GM23338 (cell line): Measurements from ENCODE around the gene NRXN2. TPM values are rescaled to one million over a fixed set of nuclear protein-coding genes. Genes with fewer than 3 reads are reported as not detected.

ENCODE experiments used
- ATAC-seq: fragments of 200-7000 bp; cut with Tn5 transposase; 3 replicates; pipeline ENCODE4 v1.9.1; 2020
- DNase-seq: peaks from one replicate; pipeline ENCODE4 v3.0.0-alpha.2; 2015; ENCODE audit warnings: low spot score
- H2AFZ ChIP-seq: fragments of 200-600 bp; sonication (generic); 2 replicates; pipeline ENCODE4 v1.8.0; 2016; ENCODE audit warnings: antibody characterized with exemption, mild to moderate bottlenecking, moderate library complexity
- H3F3A ChIP-seq: fragments of 200-600 bp; sonication (generic); replicated peaks from 2 replicates; pipeline ENCODE4 v1.8.0; 2017; ENCODE audit warnings: antibody characterized with exemption, mixed run types, low read depth
- H3K27ac ChIP-seq: fragments of 200-600 bp; sonication (generic); 2 replicates; pipeline ENCODE4 v1.6.1; 2016; ENCODE audit warnings: low read depth
- H3K27me3 ChIP-seq: fragments of 200-600 bp; sonication (generic); 2 replicates; pipeline ENCODE4 v1.8.0; 2016; ENCODE audit warnings: mild to moderate bottlenecking, mixed run types, moderate library complexity; ENCODE audit not compliant: insufficient read depth
- H3K36me3 ChIP-seq: fragments of 200-600 bp; sonication (generic); 2 replicates; pipeline ENCODE4 v1.8.0; 2016; ENCODE audit warnings: mild to moderate bottlenecking; ENCODE audit not compliant: insufficient read depth
- H3K4me1 ChIP-seq: fragments of 200-600 bp; sonication (generic); 2 replicates; pipeline ENCODE4 v1.8.0; 2016; ENCODE audit warnings: mild to moderate bottlenecking, moderate library complexity; ENCODE audit not compliant: insufficient read depth
- H3K4me2 ChIP-seq: fragments of 200-600 bp; sonication (generic); 2 replicates; pipeline ENCODE4 v1.7.1; 2017; ENCODE audit warnings: mixed run types
- H3K4me3 ChIP-seq: fragments of 200-600 bp; sonication (generic); 2 replicates; pipeline ENCODE4 v1.6.1; 2016; ENCODE audit warnings: mixed run types
- H3K79me2 ChIP-seq: fragments of 200-600 bp; sonication (generic); replicated peaks from 2 replicates; pipeline ENCODE4 v1.8.0; 2017; ENCODE audit warnings: mild to moderate bottlenecking; ENCODE audit not compliant: insufficient read depth
- H3K9me2 ChIP-seq: fragments of 200-600 bp; sonication (generic); 2 replicates; pipeline ENCODE4 v1.8.0; 2017; ENCODE audit not compliant: insufficient read depth
- H4K20me1 ChIP-seq: fragments of 200-600 bp; sonication (generic); replicated peaks from 2 replicates; pipeline ENCODE4 v1.8.0; 2017; ENCODE audit warnings: mild to moderate bottlenecking; ENCODE audit not compliant: insufficient read depth
- H3K27ac Mint-ChIP-seq: 2 replicates; pipeline ENCODE4 v1.8.0; 2020; ENCODE audit warnings: inconsistent platforms, mild to moderate bottlenecking, moderate library complexity, mixed read lengths
- H3K27me3 Mint-ChIP-seq: 3 replicates; pipeline ENCODE4 v1.8.0; 2022; ENCODE audit warnings: low read depth, mild to moderate bottlenecking, moderate library complexity, mixed read lengths, inconsistent platforms; ENCODE audit not compliant: insufficient read depth, poor library complexity
- H3K36me3 Mint-ChIP-seq: 3 replicates; pipeline ENCODE4 v1.8.0; 2021; ENCODE audit warnings: low read depth, mild to moderate bottlenecking, inconsistent platforms, moderate library complexity, mixed read lengths
- H3K4me1 Mint-ChIP-seq: 3 replicates; pipeline ENCODE4 v1.8.0; 2020; ENCODE audit warnings: mild to moderate bottlenecking, inconsistent platforms, mixed read lengths
- H3K4me3 Mint-ChIP-seq: 3 replicates; pipeline ENCODE4 v1.8.0; 2021; ENCODE audit warnings: moderate library complexity, mild to moderate bottlenecking, inconsistent platforms, mixed read lengths
- H3K9me3 Mint-ChIP-seq: 3 replicates; pipeline ENCODE4 v1.8.0; 2020; ENCODE audit warnings: moderate library complexity, mild to moderate bottlenecking, inconsistent platforms, mixed read lengths
- CREB1 ChIP-seq: fragments of 250-450 bp; sonication (Bioruptor Pico); IDR thresholded peaks from 2 replicates; pipeline ENCODE4 v1.5.0; 2020; ENCODE audit warnings: low read depth, mild to moderate bottlenecking, moderate library complexity
- EZH2 ChIP-seq: fragments of 200-600 bp; sonication (generic); IDR thresholded peaks from one replicate; pipeline ENCODE4 v1.8.0; 2017; ENCODE audit warnings: antibody characterized with exemption, mild to moderate bottlenecking, low read depth; ENCODE audit not compliant: unreplicated experiment
- EZH2phosphoT487 ChIP-seq: fragments of 200-600 bp; sonication (generic); IDR thresholded peaks from one replicate; pipeline ENCODE4 v1.8.1; 2018; ENCODE audit warnings: antibody characterized with exemption; ENCODE audit not compliant: unreplicated experiment
- JUNB ChIP-seq: IDR thresholded peaks from one replicate; pipeline ENCODE4 v1.6.1; 2016; ENCODE audit warnings: antibody characterized with exemption; ENCODE audit not compliant: unreplicated experiment
- NANOG ChIP-seq: IDR thresholded peaks from 2 replicates; pipeline ENCODE4 v1.6.1; 2016; ENCODE audit warnings: antibody characterized with exemption, borderline replicate concordance
- POLR2AphosphoS5 ChIP-seq: IDR thresholded peaks from 2 replicates; pipeline ENCODE4 v1.6.1; 2016; ENCODE audit warnings: antibody characterized with exemption, low read depth
- STAT1 ChIP-seq: IDR thresholded peaks from one replicate; pipeline ENCODE4 v1.6.1; 2016; ENCODE audit warnings: antibody characterized with exemption; ENCODE audit not compliant: unreplicated experiment
- ZNF114 ChIP-seq: fragments of 250-450 bp; sonication (Bioruptor Pico); IDR thresholded peaks from 2 replicates; pipeline ENCODE4 v1.5.0; 2020; ENCODE audit warnings: mild to moderate bottlenecking, moderate library complexity
- polyA plus RNA-seq: library from polyadenylated mRNA; unstranded; fragments of >200 nt; fragmentation: Nextera tagmentation; extraction: Ambion mirVana; gene quantifications from 2 replicates; pipeline ENCODE4 v1.2.1, GENCODE V29; 2016
- total RNA-seq: library from RNA; depleted of rRNA; stranded (reverse); fragments of >200 nt; shearing (Covaris generic); gene quantifications from 2 replicates; pipeline ENCODE4 v1.2.3, GENCODE V29; 2014
- TF ChIP-seq, protein P1 (sequence below): IDR thresholded peaks from 2 replicates; pipeline ENCODE4 v1.6.1; 2016; ENCODE audit warnings: antibody characterized with exemption
- TF ChIP-seq, protein P2 (sequence below), 2 experiments: fragments of 200-600 bp in 1 of 2; sonication (generic) in 1 of 2; conservative IDR thresholded peaks; 2 replicates each; pipeline versions ENCODE4 v1.5.1 to v1.6.1; 2016 to 2017; ENCODE audit warnings: antibody characterized with exemption in 2 of 2, low read depth in 2 of 2, mild to moderate bottlenecking in 2 of 2, moderate library complexity in 1 of 2

The NRXN2 gene
- total and polyA plus RNA-seq, 2 experiments from 2014 or later = 3.4 to 17.0 TPM

DNA sequence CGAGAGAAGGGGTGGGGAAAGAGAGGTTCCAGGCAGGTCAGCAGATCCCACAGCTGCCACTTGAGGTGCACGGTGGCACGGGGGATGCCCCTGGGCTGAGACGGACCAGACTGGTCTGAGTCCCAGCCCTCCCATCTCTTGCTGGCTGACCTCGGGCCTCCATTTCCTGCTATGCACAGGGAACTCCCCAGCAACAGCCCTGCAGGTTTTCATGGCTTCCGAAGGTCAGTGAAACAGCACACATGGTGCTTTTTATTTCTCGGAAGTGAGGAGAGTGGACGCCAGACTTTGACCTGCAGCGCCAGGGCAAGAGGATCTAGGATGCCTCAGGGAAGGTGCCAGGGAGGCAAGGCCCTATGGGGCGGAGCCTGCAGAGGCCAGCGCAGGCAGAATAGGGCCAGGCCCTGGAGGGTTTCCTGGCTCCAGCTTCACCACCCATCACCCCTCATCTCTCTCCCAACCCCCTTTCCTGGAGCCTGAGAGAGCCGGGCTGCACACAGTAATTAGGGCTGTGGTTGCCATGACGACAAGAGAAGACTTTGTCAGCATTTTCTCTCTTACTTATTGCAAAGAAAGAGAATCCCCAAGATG is 102.5 kb downstream of the NRXN2 start:
- H3K36me3 Mint-ChIP-seq = no peaks in the 10 kb centered on the region; the same call in 2 of the 3 replicates
- TF ChIP-seq, protein P1, sequence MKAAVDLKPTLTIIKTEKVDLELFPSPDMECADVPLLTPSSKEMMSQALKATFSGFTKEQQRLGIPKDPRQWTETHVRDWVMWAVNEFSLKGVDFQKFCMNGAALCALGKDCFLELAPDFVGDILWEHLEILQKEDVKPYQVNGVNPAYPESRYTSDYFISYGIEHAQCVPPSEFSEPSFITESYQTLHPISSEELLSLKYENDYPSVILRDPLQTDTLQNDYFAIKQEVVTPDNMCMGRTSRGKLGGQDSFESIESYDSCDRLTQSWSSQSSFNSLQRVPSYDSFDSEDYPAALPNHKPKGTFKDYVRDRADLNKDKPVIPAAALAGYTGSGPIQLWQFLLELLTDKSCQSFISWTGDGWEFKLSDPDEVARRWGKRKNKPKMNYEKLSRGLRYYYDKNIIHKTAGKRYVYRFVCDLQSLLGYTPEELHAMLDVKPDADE = no peak
- no peak for TF ChIP-seq POLR2AphosphoS5
- no peak for TF ChIP-seq ZNF114
- no peak for TF ChIP-seq JUNB
- no peak for TF ChIP-seq CREB1
- TF ChIP-seq NANOG = no peak
- TF ChIP-seq, protein P2, sequence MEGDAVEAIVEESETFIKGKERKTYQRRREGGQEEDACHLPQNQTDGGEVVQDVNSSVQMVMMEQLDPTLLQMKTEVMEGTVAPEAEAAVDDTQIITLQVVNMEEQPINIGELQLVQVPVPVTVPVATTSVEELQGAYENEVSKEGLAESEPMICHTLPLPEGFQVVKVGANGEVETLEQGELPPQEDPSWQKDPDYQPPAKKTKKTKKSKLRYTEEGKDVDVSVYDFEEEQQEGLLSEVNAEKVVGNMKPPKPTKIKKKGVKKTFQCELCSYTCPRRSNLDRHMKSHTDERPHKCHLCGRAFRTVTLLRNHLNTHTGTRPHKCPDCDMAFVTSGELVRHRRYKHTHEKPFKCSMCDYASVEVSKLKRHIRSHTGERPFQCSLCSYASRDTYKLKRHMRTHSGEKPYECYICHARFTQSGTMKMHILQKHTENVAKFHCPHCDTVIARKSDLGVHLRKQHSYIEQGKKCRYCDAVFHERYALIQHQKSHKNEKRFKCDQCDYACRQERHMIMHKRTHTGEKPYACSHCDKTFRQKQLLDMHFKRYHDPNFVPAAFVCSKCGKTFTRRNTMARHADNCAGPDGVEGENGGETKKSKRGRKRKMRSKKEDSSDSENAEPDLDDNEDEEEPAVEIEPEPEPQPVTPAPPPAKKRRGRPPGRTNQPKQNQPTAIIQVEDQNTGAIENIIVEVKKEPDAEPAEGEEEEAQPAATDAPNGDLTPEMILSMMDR (conservative IDR thresholded peaks at IDR 0.05; ENCODE audit: low read depth in 2 of 2) = no peak
- TF ChIP-seq EZH2 = no peak
- TF ChIP-seq EZH2phosphoT487 = no peak
- TF ChIP-seq STAT1 = no peak
- H3K27me3 Mint-ChIP-seq = peaks cover 18% of the 10 kb centered on the region
- Histone ChIP-seq H2AFZ (no peak overlapping the region), H3K9me2 (no peaks in the 10 kb centered on the region), H3K4me3 (no peak overlapping the region), H3K4me2 (no peak overlapping the region), H4K20me1 (no peaks in the 10 kb centered on the region), H3K36me3 (no peaks in the 10 kb centered on the region), H3K27ac (no peak overlapping the region), H3K4me1 (peaks cover 5% of the 10 kb centered on the region; the same call in 1 of the 2 replicates), H3K79me2 (no peaks in the 10 kb centered on the region), H3K27me3 (no peaks in the 10 kb centered on the region), H3F3A (no peaks in the 10 kb centered on the region)
- peak; percentile 32 for ATAC-seq
- DNase-seq = peak; percentile 55
- H3K4me3 Mint-ChIP-seq = no peak overlapping the region
- H3K27ac Mint-ChIP-seq = no peak overlapping the region
- H3K9me3 Mint-ChIP-seq = no peaks in the 10 kb centered on the region
- H3K4me1 Mint-ChIP-seq = peaks cover 16% of the 10 kb centered on the region

DNA sequence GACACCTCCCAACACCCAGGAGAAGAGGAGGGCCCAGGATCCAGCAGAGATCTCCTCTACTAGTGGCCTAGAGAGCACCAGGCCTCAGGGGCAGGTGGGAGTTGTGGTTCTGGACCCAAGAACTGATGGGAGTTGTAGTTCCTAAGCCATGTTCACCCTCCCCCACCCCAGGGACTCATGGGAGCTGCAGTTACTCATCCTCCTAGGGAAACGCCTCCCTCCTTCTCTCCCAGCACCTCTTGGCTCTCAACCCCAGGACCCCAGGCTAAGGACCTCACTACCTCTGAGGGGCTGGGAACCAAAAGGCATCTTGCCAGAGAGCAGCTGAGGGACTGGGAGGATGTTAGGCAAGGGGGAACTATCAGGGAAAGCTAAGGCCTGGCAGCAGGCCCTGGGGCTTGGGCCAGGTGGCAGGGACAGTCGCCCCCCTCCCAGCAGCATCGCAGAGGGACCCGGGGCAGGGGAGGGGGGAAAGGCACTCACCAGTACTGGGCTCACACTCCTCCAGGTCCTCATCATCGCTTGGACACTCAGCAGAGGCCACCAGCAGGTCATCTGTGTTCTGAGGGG is 103.1 kb downstream of the NRXN2 start:
- H3K27ac Mint-ChIP-seq = 0 out of 2 replicates have a peak overlapping the region, but pooled peaks have one; percentile 38
- Histone ChIP-seq H3F3A (no peaks in the 10 kb centered on the region), H3K27ac (no peak overlapping the region)

More for the DNA sequence above, 103.1 kb downstream of the NRXN2 start:
- Histone ChIP-seq H3K79me2 (no peaks in the 10 kb centered on the region), H3K27me3 (no peaks in the 10 kb centered on the region), H3K4me1 (peaks cover 5% of the 10 kb centered on the region; the same call in 1 of the 2 replicates), H2AFZ (no peak overlapping the region), H3K4me3 (no peak overlapping the region), H3K36me3 (no peaks in the 10 kb centered on the region), H3K9me2 (no peaks in the 10 kb centered on the region), H4K20me1 (no peaks in the 10 kb centered on the region), H3K4me2 (no peak overlapping the region)
- Mint-ChIP-seq H3K9me3 (no peaks in the 10 kb centered on the region), H3K4me3 (0 out of 3 replicates have a peak overlapping the region, but pooled peaks have one; percentile 34), H3K36me3 (no peaks in the 10 kb centered on the region; the same call in 2 of the 3 replicates), H3K4me1 (peaks cover 16% of the 10 kb centered on the region), H3K27me3 (peaks cover 18% of the 10 kb centered on the region)
- ATAC-seq = peak; percentile 97
- no peak for TF ChIP-seq STAT1
- TF ChIP-seq, protein P1 = peak; percentile 90
- peak; percentile 75 for DNase-seq
